Brain pericyte (primary cell): ENCODE measurements around the gene CHST14.

ENCODE experiments used
- DNase-seq: peaks from one replicate; pipeline ENCODE4 v3.0.0-alpha.2; 2012; ENCODE audit warnings: low read depth, low spot score

The CHST14 gene

GRCh38 chr15:40461958-40462357, 8.8 kb upstream of the CHST14 start:
- DNase-seq, result no peak

GRCh38 chr15:40463279-40463678, 7.5 kb upstream of the CHST14 start:
- no peak for DNase-seq

GRCh38 chr15:40463886-40464545, 6.8 kb upstream of the CHST14 start:
- no peak for DNase-seq

GRCh38 chr15:40464595-40465185, 6.1 kb upstream of the CHST14 start:
- DNase-seq, result no peak

GRCh38 chr15:40465939-40466338, 4.8 kb upstream of the CHST14 start:
- no peak for DNase-seq

GRCh38 chr15:40466426-40467260, 4.1 kb upstream of the CHST14 start:
- no peak for DNase-seq

- no peak for DNase-seq
Measured at GRCh38 chr15:40467261-40467615, 3.5 kb upstream of the CHST14 start.

- no peak for DNase-seq
Measured at GRCh38 chr15:40468898-40469331, 1.9 kb upstream of the CHST14 start.

GRCh38 chr15:40469776-40470390, 901 bp upstream of the CHST14 start:
- DNase-seq, result no peak

GRCh38 chr15:40471105-40471807, 472 bp downstream of the CHST14 start:
- no peak for DNase-seq

GRCh38 chr15:40471808-40472150, 995 bp downstream of the CHST14 start:
- DNase-seq, result no peak

GRCh38 chr15:40472171-40472727, 1.5 kb downstream of the CHST14 start:
- DNase-seq, result no peak

- no peak for DNase-seq
Measured at GRCh38 chr15:40474581-40474980, 3.8 kb downstream of the CHST14 start.

- no peak for DNase-seq
Measured at GRCh38 chr15:40477642-40478327, 7.0 kb downstream of the CHST14 start.

GRCh38 chr15:40479024-40479423, 8.2 kb downstream of the CHST14 start:
- no peak for DNase-seq

- DNase-seq, result no peak
Measured at GRCh38 chr15:40481341-40482074, 10.7 kb downstream of the CHST14 start.

- no peak for DNase-seq
Measured at GRCh38 chr15:40483919-40484318, 13.1 kb downstream of the CHST14 start.

- DNase-seq, result no peak
Measured at GRCh38 chr15:40486066-40486770, 15.4 kb downstream of the CHST14 start.

GRCh38 chr15:40487816-40488682, 17.3 kb downstream of the CHST14 start:
- no peak for DNase-seq
